AG08395 (cell line): ENCODE data around the gene CNTN4.

Experiments used
- DNase-seq: peaks from one replicate; pipeline ENCODE4 v3.0.0; 2012; ENCODE audit warnings: mixed read lengths, low spot score

Gene CNTN4

DNA sequence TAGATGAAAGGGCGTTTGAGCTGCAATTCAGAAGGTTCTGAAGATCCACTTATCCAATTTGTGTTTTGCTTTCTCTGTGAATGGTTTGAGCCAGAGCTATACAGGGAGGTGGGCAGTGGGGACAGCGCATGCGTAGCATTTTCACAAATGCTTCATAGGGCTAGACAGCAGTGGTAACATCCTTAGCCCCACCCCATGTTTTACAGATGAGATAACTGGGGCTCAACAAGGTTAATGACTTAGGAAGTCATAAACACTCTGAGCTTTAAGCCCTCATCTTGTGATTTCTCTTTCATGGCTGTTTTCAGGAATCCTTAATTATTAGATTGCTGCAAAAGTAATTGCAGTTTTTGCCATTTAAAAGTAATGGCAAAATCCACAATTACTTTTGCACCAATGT is 602.8 kb downstream of the CNTN4 start:
- DNase-seq = no peak

DNA sequence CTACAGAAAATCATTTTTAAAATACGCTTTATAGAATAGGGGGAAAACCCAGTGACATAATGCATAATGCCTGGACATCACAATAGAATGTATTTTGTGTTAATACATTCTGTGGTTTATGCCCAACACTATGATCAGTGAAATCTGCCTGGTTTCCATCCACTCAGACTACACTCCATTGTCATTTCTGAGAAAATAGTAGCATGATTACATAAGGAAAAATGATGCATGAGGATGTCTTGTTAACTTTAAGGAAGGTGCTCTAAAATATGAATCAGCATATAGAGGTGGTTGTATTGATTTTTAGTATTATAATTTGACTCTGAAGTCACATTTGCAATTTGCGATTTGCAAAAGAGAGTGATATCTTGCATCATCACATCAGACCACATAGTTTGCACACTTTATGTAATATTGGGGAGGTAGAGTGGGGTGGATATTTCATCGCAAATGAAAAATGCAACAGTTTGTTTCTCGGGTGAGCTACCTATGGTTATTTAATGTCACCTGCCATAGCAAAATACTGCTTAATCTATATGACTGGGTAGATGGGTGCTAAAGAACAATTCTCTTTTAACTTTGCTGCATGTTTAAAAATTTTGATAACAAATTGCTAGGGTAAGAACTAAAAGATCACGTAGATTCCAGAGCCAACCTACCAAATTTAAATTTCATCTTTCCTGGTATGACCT is 607.6 kb downstream of the CNTN4 start:
- DNase-seq = no peak

DNA sequence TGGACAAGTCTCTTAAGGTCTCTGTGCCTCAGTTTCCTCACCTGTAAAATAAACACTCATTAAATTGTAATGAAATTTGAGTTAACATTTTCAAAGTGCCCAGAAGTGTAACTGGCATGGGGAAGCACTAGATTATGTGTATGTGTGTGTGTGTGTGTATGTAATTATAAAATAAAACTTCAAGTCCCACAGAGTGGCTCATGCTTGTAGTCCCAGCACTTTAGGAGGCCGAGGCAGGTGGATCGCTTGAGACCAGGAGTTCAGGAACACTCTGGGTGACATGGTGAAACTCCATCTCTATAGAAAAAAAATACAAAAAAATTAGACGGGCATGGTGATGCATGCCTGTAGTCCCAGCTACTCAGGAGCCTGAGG is 608.2 kb downstream of the CNTN4 start:
- no peak for DNase-seq

GRCh38 chr3:2711081-2711480 is 612.4 kb downstream of the CNTN4 start:
- no peak for DNase-seq

DNA sequence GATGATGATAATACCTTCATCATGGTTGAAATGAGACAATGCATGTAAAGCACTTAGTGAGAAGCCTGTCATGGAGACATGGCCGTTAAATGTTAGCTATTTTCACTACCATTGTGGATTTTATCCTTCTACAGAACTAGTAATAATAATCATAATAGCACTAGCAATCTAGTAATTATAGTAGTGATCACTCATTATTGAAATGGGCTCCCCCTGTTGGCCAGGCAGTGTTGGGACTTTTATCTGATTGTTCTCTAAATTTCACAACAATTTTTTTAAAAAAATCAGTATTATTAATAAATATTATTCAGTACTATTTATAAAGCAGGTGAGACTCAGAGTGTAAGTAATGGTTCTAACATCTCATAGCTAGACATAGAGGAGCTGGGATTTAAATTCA is 615.3 kb downstream of the CNTN4 start:
- no peak for DNase-seq

DNA sequence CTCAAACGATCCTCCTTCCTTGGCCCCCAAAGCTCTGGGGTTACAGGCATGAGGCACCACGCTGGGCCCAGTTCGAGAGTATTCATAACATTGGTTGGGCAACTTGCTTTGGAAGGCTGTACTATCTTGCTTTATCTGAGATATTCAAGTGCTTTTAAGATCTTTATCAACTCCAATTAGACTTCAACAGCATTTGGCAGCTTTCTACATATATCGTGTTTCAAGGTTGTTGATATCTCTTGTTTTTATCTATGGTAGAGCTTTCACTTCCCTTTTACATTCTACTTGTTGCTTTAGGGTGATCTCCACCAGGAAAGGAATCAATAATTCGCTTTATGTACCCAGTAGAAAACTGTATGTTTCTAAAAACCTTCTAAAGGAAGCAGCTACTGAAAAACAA is 616.2 kb downstream of the CNTN4 start:
- DNase-seq = no peak

GRCh38 chr3:2727101-2727500 is 628.4 kb downstream of the CNTN4 start:
- DNase-seq = no peak

DNA sequence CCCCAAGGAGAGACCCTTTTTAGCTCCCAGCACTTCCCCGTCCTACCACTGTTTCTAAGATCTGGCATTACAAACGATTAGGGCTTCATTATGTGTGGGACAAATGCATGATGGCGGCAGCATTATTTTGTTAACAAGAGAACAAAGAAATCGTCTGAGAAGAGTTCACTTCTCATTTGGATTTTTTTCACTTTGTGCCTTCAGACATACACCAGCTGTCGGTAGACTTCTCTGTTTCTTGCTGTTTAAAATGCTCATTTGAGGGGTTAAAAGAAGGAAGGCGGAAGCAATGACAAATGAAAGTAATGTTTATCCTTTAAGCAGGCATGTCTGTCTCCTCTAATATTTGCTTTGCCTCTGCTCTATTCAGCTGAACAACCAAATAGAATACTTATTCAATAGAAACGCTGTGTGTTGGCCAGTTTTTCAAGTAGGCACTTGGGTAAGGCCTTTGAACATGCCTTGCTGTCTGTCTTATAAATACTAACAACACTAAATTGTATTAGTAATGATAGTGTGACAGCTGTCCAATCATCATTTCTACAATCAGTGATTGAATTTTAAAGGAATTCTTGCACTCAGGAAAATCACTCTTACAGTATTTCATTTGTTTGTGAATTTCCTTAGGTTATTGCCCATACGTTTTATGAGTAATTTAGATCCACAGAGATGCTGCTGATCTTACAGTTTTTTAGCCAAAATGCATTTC is 629.1 kb downstream of the CNTN4 start:
- no peak for DNase-seq

DNA sequence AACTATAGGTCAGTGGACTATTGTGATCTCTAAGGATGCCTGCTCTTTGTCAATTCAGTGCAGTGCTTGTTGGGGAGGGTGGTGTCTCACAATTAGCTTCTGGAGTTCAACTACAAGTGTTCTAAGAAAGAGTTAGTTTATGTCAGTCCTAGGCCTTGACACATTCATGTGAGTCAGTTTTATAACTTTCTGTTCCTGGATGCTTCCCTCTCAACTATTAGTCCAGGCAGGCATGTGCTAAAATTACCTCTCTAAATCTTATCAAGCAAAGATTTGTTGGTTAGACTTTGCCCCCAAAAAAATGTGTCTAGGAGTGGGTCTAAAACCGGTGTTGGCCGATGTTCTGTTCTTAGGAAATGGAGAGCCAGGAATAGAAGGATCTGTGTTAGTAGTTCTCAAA is 633.2 kb downstream of the CNTN4 start:
- no peak for DNase-seq

DNA sequence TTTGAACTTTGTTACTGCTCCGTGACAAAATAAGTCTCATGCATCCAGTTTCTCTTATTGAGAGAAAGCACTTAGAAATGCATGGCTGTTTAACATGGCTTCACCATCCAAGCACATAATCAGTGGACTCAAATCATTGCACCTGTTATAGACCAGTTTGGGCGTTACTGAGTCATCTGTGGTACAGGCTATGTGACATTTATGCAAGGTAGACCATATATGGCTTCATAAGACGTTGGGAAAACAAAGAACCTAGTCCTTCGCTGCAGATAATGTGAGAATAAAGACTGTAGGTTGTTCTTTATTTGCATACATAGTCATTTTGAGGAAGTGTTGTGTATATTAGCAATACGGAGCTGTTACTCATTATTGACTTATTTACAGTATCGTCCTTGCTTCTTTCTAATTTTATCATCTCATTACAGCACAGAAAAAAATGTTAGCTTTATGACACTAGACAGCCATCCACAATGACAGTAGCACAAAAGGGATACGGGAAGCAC is 636.8 kb downstream of the CNTN4 start:
- DNase-seq = no peak

DNA sequence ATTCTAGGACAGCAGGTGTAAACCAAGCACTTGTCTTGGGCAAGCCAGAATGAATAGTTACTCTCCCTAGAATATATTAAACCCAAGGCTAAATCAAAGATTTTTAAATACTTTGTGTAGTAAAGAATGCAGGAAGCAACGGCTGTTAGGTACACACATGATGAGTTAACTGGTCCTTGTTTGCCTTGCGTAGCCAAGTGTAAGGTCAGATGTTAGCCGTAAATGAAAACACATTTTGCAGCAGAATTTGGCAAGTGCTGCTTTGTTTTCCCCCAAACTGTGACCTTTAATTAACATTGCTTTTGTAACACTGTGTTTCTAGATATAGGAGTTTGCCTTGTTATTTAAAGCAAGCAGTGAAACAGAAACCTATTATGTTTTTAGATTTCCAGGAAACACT is 642.9 kb downstream of the CNTN4 start:
- DNase-seq = no peak

GRCh38 chr3:2765002-2765579 is 666.4 kb downstream of the CNTN4 start:
- no peak for DNase-seq

- no peak for DNase-seq
Measured at GRCh38 chr3:2770451-2770850, 671.8 kb downstream of the CNTN4 start.

DNA sequence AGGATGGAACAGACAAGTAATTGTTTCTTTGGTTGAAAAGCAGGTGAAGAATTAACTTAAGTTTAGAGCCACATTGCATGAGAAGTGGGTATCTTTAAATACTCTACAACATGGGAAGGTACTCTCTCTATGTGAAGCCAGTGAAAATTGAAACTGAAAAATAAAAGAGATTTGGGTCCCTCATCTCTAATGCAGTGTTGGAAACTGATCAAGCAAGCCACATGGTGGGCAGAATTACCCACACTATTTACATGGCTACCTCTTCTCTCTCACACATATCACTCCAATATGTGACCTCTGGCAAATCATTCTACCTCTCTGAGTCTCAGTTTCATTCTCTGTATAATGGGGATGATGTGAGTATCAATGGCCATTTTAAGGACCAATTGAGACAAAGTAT is 672.5 kb downstream of the CNTN4 start:
- no peak for DNase-seq

GRCh38 chr3:2771741-2772140 is 673.1 kb downstream of the CNTN4 start:
- no peak for DNase-seq

DNA sequence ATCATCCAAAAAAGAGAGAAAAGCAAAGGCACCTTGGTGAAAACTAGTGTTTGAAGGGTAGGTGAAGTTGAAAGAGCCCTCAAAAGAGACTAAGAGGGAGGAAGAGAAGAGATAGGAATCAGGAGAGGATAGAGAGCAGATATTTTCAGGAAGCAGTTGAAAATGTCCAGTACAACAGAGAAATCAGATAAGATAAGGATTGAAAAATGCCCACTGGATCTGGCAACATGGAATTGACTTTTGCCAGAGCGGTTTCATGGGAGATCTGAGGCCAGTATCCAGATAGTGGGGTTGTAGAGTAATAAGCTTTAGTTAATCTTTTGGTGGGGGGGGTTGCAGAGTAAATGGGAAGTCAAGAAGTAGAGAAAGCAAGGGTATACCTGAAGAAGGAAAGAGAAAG is 674.1 kb downstream of the CNTN4 start:
- DNase-seq = no peak

- DNase-seq = no peak
Measured at GRCh38 chr3:2774481-2775249, 676.0 kb downstream of the CNTN4 start.

GRCh38 chr3:2783261-2783660 is 684.6 kb downstream of the CNTN4 start:
- no peak for DNase-seq

DNA sequence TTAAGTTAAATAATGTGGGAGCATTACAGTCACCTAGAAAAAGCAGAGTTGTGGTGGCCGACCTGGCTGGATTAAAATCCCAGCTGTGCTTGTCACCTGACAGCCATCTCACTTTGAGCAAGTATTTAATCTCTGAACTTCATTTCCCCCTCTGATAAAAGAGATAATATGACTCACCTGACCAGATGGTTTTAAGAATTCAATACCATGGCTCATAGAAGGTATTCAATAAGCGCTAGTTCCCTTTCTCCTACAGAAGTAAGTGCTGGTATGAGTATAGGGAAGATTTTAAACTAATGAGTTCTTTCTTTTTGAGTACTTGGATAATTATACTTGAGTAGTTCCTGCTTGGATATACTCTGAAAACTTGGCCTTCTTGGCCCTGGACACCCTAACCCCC is 686.0 kb downstream of the CNTN4 start:
- DNase-seq = no peak

DNA sequence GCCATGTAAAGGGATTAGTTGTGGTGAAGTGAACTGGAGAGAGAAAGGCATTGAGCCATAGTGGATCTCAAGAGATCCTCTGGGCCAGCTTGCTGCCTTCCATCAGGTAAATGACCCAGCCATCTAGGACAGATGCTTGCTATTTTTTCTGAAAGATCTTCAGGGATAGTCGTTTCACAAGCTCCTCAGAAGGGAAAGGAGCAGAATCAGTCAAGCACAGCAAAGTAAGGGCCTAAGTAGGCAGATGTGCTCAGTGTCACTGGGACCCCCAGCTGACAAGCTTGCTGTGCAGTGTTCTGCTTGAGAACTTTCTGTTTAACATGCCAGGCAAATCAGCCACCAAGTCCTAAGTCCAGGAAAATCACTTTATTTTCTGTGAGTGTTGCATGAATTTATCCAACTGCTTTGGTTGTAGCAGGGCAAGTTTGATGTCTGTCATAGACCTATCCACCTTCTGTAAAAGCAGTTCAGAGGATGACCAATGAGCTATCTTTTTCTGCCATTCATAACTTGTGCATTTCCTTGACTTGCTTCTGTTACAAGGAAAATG is 691.7 kb downstream of the CNTN4 start:
- DNase-seq = no peak

- DNase-seq = no peak
Measured at GRCh38 chr3:2792432-2792831, 693.8 kb downstream of the CNTN4 start.

- no peak for DNase-seq
Measured at GRCh38 chr3:2793987-2794386, 695.3 kb downstream of the CNTN4 start.
